Measurements from ENCODE around the gene LRRD1.
"Not testable (repeated sequence)": the region's sequence is repeated elsewhere in the genome, so short reads cannot be mapped to it uniquely, and the experiment has no call there.

The LRRD1 gene

DNA sequence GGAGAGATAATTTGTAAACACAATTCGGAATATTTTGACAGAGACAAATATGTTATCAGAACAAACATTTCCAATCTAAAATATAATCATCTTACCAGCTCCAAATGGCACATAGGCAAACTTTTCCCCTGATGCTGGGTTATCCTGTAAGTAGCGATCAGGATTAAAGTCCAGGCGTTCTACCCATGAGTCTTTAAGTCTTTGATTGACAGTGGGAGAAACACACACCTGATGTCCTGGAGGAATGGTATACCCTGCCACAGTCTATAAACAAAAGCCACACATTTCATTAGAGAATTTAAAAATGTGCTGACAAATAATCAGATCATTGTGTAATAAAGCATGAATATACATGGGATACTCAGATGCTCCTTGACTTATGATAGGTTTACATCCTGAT is 62.0 kb downstream of the LRRD1 start:
- Histone ChIP-seq H3K9ac (ENCODE audit: low read length) (no peak overlapping the region), H3K4me1 (ENCODE audit: control insufficient read depth, insufficient read depth, low read length) (no peaks in the 10 kb centered on the region), H3K4me3 (ENCODE audit: low read depth, low read length) (no peak overlapping the region), H3K9me3 (ENCODE audit: control insufficient read depth, insufficient read depth, low read depth, low read length) (no peaks in the 10 kb centered on the region), H3K36me3 (ENCODE audit: control insufficient read depth, insufficient read depth, low read length) (peaks cover 84% of the 10 kb centered on the region), H3K27ac (ENCODE audit: low read depth, low read length) (no peak overlapping the region), H3K27me3 (ENCODE audit: control insufficient read depth, insufficient read depth, low read length) (no peaks in the 10 kb centered on the region)

DNA sequence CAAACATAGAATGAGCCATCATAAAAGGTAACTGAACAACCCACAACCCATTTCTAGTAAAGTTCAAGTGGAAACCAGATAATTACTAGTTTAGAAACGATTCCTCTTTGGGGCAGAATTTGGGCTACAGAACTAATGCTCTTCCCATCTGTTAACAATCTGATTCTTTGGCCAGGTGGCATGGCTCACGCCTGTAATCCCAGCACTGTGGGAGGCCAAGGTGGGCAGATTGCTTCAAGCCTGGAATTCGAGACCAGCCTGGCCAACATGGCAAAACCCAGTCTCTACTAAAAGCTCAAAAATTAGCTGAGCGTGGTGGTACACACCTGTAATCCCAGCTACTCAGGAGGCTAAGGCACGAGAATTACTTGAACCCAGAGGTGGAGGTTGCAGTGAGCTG is 63.1 kb downstream of the LRRD1 start:
- Histone ChIP-seq H3K4me3 (ENCODE audit: low read depth, low read length) (no peak overlapping the region), H3K27me3 (ENCODE audit: control insufficient read depth, insufficient read depth, low read length) (no peaks in the 10 kb centered on the region), H3K36me3 (ENCODE audit: control insufficient read depth, insufficient read depth, low read length) (peaks cover 83% of the 10 kb centered on the region)

DNA sequence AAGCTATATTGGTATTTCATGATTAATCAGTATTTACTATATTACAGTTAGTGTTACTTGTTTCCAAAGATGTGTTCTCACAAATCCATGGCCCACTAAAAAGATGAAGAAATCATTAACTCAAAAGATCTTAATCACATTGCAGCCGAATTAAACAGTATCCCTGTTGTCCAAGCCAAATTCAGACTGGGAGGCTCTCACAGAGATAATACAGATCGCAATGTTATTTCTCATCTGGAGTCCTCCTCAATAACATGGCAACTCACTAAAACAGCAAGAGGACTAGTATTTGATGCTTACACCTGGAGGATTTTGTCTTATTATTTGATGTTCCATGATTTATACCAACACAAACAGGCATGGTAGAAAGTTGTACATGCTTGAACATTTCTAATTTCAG is 68.1 kb downstream of the LRRD1 start:
- H3K4me1 ChIP-seq (ENCODE audit: control insufficient read depth, insufficient read depth, low read length) = no peaks in the 10 kb centered on the region
- H3K4me3 ChIP-seq (ENCODE audit: low read depth, low read length) = no peak overlapping the region
- no peak overlapping the region for H3K9ac ChIP-seq (ENCODE audit: low read length)
- H3K36me3 ChIP-seq (ENCODE audit: control insufficient read depth, insufficient read depth, low read length) = peaks cover 70% of the 10 kb centered on the region
- H3K27ac ChIP-seq (ENCODE audit: low read depth, low read length) = no peak overlapping the region
- no peaks in the 10 kb centered on the region for H3K9me3 ChIP-seq (ENCODE audit: control insufficient read depth, insufficient read depth, low read depth, low read length)
- no peaks in the 10 kb centered on the region for H3K27me3 ChIP-seq (ENCODE audit: control insufficient read depth, insufficient read depth, low read length)

More for the DNA sequence above, 63.1 kb downstream of the LRRD1 start:
- H3K27ac ChIP-seq (ENCODE audit: low read depth, low read length) = no peak overlapping the region
- H3K4me1 ChIP-seq (ENCODE audit: control insufficient read depth, insufficient read depth, low read length) = no peaks in the 10 kb centered on the region
- no peaks in the 10 kb centered on the region for H3K9me3 ChIP-seq (ENCODE audit: control insufficient read depth, insufficient read depth, low read depth, low read length)
- H3K9ac ChIP-seq (ENCODE audit: low read length) = no peak overlapping the region

GRCh38 chr7:92108821-92109220 is 70.1 kb downstream of the LRRD1 start:
- Histone ChIP-seq H3K4me1 (ENCODE audit: control insufficient read depth, insufficient read depth, low read length) (no peaks in the 10 kb centered on the region), H3K36me3 (ENCODE audit: control insufficient read depth, insufficient read depth, low read length) (peaks cover 62% of the 10 kb centered on the region)

DNA sequence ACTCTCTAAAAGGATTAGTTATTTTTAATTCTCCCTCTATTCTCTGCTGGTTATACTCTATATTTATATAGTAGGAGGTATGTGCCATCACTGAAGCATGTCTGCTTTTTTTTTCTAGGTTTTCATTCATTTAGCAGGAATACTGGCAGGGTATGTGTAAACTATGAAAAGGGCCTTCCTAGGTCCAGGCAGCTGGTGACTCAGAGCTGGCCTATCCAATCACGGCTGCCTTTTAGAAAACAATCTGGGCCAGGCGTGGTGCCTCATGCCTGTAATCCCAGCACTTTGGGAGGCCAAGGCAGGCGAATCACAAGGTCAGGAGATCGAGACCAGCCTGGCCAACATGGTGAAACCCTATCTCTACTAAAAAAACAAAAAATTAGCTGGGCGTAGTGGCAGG is 76.1 kb downstream of the LRRD1 start:
- not testable (repeated sequence) for H3K27ac ChIP-seq (ENCODE audit: low read depth, low read length); H3K9me3 ChIP-seq (ENCODE audit: control insufficient read depth, insufficient read depth, low read depth, low read length); H3K4me3 ChIP-seq (ENCODE audit: low read depth, low read length); H3K27me3 ChIP-seq (ENCODE audit: control insufficient read depth, insufficient read depth, low read length); H3K9ac ChIP-seq (ENCODE audit: low read length); H3K4me1 ChIP-seq (ENCODE audit: control insufficient read depth, insufficient read depth, low read length)
- H3K36me3 ChIP-seq (ENCODE audit: control insufficient read depth, insufficient read depth, low read length) = peaks cover 55% of the 10 kb centered on the region

More at GRCh38 chr7:92108821-92109220, 70.1 kb downstream of the LRRD1 start:
- no peak overlapping the region for H3K27ac ChIP-seq (ENCODE audit: low read depth, low read length)
- no peak overlapping the region for H3K9ac ChIP-seq (ENCODE audit: low read length)
- H3K27me3 ChIP-seq (ENCODE audit: control insufficient read depth, insufficient read depth, low read length) = no peaks in the 10 kb centered on the region
- no peak overlapping the region for H3K4me3 ChIP-seq (ENCODE audit: low read depth, low read length)
- no peaks in the 10 kb centered on the region for H3K9me3 ChIP-seq (ENCODE audit: control insufficient read depth, insufficient read depth, low read depth, low read length)

GRCh38 chr7:92100534-92100933 is 78.4 kb downstream of the LRRD1 start:
- Histone ChIP-seq H3K27ac (ENCODE audit: low read depth, low read length) (no peak overlapping the region), H3K9ac (ENCODE audit: low read length) (no peak overlapping the region), H3K4me1 (ENCODE audit: control insufficient read depth, insufficient read depth, low read length) (no peaks in the 10 kb centered on the region), H3K27me3 (ENCODE audit: control insufficient read depth, insufficient read depth, low read length) (no peaks in the 10 kb centered on the region), H3K36me3 (ENCODE audit: control insufficient read depth, insufficient read depth, low read length) (peaks cover 64% of the 10 kb centered on the region), H3K9me3 (ENCODE audit: control insufficient read depth, insufficient read depth, low read depth, low read length) (no peaks in the 10 kb centered on the region), H3K4me3 (ENCODE audit: low read depth, low read length) (no peak overlapping the region)

DNA sequence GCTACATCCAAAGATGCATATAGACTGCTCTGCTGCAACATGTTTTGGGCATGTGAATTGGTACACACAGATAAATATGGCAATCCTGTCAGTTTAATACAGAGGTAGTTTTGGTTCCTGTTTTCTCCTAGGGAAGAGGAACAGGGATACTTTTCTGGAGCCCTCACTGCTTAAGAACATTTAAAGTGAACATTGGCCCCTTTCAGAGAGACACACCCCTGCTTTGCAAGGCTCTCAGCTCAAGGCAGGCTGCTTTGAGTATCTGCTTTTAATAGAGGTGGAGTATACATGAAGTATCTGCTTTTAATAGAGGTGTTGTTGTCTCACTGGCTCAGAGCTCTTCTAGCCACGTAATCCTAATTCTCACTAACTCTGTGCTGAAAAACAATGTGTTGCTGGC is 83.6 kb downstream of the LRRD1 start:
- no peak overlapping the region for H3K27ac ChIP-seq (ENCODE audit: low read depth, low read length)
- no peaks in the 10 kb centered on the region for H3K4me1 ChIP-seq (ENCODE audit: control insufficient read depth, insufficient read depth, low read length)
- no peak overlapping the region for H3K4me3 ChIP-seq (ENCODE audit: low read depth, low read length)
- no peaks in the 10 kb centered on the region for H3K9me3 ChIP-seq (ENCODE audit: control insufficient read depth, insufficient read depth, low read depth, low read length)
- H3K36me3 ChIP-seq (ENCODE audit: control insufficient read depth, insufficient read depth, low read length) = peaks cover 61% of the 10 kb centered on the region
- H3K9ac ChIP-seq (ENCODE audit: low read length) = no peak overlapping the region
- no peaks in the 10 kb centered on the region for H3K27me3 ChIP-seq (ENCODE audit: control insufficient read depth, insufficient read depth, low read length)

Data from HUES6 (cell line).